Psoas muscle (tissue), 8 donors: ENCODE measurements around the gene SLC38A1. TPM values are rescaled to one million over a fixed set of nuclear protein-coding genes. Genes with fewer than 3 reads are reported as not detected.

Source experiments
- ATAC-seq, 4 donors: fragments of 200-7000 bp; cut with Tn5 transposase; one replicate each; pipeline ENCODE4 v1.9.1; 2020; ENCODE audit warnings: moderate library complexity in 3 of 4, mild to moderate bottlenecking in 2 of 4
- DNase-seq, 2 donors: peaks; one replicate each; pipeline ENCODE4 v3.0.0-alpha.2; 2020
- H3K27ac ChIP-seq: fragments of 200-600 bp; one replicate; pipeline ENCODE4 v1.8.0; 2022
- H3K27me3 ChIP-seq, 3 donors: fragments of 200-600 bp in 1 of 3; one replicate each; pipeline versions ENCODE4 v1.6.1 to v1.8.0; 2013 to 2022; ENCODE audit warnings: low read length in 2 of 3, mild to moderate bottlenecking in 2 of 3, moderate library complexity in 1 of 3; ENCODE audit not compliant: insufficient read depth in 3 of 3
- H3K36me3 ChIP-seq, 2 donors: fragments of 200-600 bp in 1 of 2; one replicate each; pipeline versions ENCODE4 v1.6.1 to v1.8.0; 2013 to 2022; ENCODE audit warnings: low read depth in 1 of 2, mild to moderate bottlenecking in 1 of 2, moderate library complexity in 1 of 2; ENCODE audit not compliant: insufficient read depth in 1 of 2
- H3K4me1 ChIP-seq: fragments of 200-600 bp; one replicate; pipeline ENCODE4 v1.8.0; 2022
- H3K4me3 ChIP-seq: fragments of 200-600 bp; one replicate; pipeline ENCODE4 v1.8.0; 2022; ENCODE audit warnings: mild to moderate bottlenecking
- H3K9me3 ChIP-seq: fragments of 200-600 bp; one replicate; pipeline ENCODE4 v1.8.0; 2022
- CTCF ChIP-seq: fragments of 200-600 bp; IDR thresholded peaks from one replicate; pipeline ENCODE4 v1.8.0; 2022; ENCODE audit warnings: antibody characterized with exemption
- WGBS, 3 donors: extraction: QIAGEN DNeasy Blood & Tissue Kit; methylation state at CpG; one replicate each; pipeline versions ENCODE4 v1.1.6 to v1.1.7; 2013; 5-methylcytosine and 5-hydroxymethylcytosine counted together
- intact Hi-C, 2 donors: fragments of 100-400 bp; cut with DNase I; formaldehyde crosslinking; loops; one replicate each; pipeline versions ENCODE4 v1.11.0 to v1.14.2; 2022
- polyA plus RNA-seq, 3 donors: library from polyadenylated mRNA; stranded (reverse); fragments of 200-250 nt; gene quantifications; one replicate each; pipeline ENCODE4 v1.2.3, GENCODE V29; 2013
- total RNA-seq, 4 donors: library from RNA; stranded (reverse); fragmentation: NEBNext Ultra II Directional in 2 of 4; extraction: Animal tissue kit (Norgen Biotek cat#: 25700) in 2 of 4; gene quantifications; one replicate each; pipeline versions ENCODE4 v1.2.1 to v1.2.4, GENCODE V29; 2021 to 2023
- donor health status: healthy with polysubstance abuse.
- donor health status: DM: no; HTN: no; CAD: no; lungs with moderate emphysema.
- donor health status: Bipolar disorder and iron deficiency.
- donor health status: healthy.
- donor health status: DM: yes; HTN: yes; CAD: no.
- donor health status: DM: no; HTN: no; CAD: no.
- donor health status: DM: no; HTN: no; CAD: no.
- donor health status: DM: yes; HTN: yes; CAD: no.

Gene SLC38A1
- total and polyA plus RNA-seq, 7 donors = 17.3 to 338 (median 50.6) TPM

GRCh38 chr12:46244273-46244915 lies 24.4 kb downstream of the SLC38A1 start:
- H3K4me1 ChIP-seq = no peaks in the 10 kb centered on the region
- no peak for DNase-seq
- no peak for ATAC-seq
- H3K27me3 ChIP-seq = no peaks in the 10 kb centered on the region
- no peak overlapping the region for H3K27ac ChIP-seq
- peaks cover 0 to 3% of the 10 kb centered on the region in 2 donors for H3K36me3 ChIP-seq
- no peak for TF ChIP-seq CTCF
- H3K9me3 ChIP-seq = no peaks in the 10 kb centered on the region
- 92 to 98% (median 94%) methylated on average over 1 of the region's 1 CpG for WGBS, 3 donors
- intact Hi-C loops = no loop called here
- no peak overlapping the region for H3K4me3 ChIP-seq

- no peak overlapping the region for H3K4me3 ChIP-seq
- no peak overlapping the region for H3K27ac ChIP-seq
- no peak for TF ChIP-seq CTCF
- H3K27me3 ChIP-seq = no peaks in the 10 kb centered on the region
- H3K9me3 ChIP-seq = no peaks in the 10 kb centered on the region
- WGBS, 3 donors = 87 to 98% (median 93%) methylated on average over 2 of the region's 2 CpGs
- DNase-seq (no peak), ATAC-seq (no peak)
- peaks cover 0 to 6% of the 10 kb centered on the region in 2 donors for H3K36me3 ChIP-seq
- no peaks in the 10 kb centered on the region for H3K4me1 ChIP-seq
- intact Hi-C loops = no loop called here
These were observed 26.3 kb downstream of the SLC38A1 start for GRCh38 chr12:46242569-46242968.

GRCh38 chr12:46240436-46240835 lies 28.4 kb downstream of the SLC38A1 start:
- DNase-seq (no peak), ATAC-seq (no peak)
- intact Hi-C loops = no loop called here
- 97 to 99% (median 97%) methylated on average over 7 of the region's 7 CpGs for WGBS, 3 donors
- Histone ChIP-seq H3K9me3 (no peaks in the 10 kb centered on the region), H3K27ac (no peak overlapping the region), H3K4me3 (no peak overlapping the region), H3K4me1 (no peaks in the 10 kb centered on the region), H3K27me3 (no peaks in the 10 kb centered on the region), H3K36me3 (peaks cover 0 to 8% of the 10 kb centered on the region in 2 donors)
- no peak for TF ChIP-seq CTCF

GRCh38 chr12:46238821-46239220 lies 30.0 kb downstream of the SLC38A1 start:
- DNase-seq (no peak), ATAC-seq (no peak)
- no peak overlapping the region for H3K4me3 ChIP-seq
- intact Hi-C loops = no loop called here
- WGBS, 3 donors = 94 to 95% (median 95%) methylated on average over 1 of the region's 1 CpG
- no peak for TF ChIP-seq CTCF
- H3K9me3 ChIP-seq = no peaks in the 10 kb centered on the region
- peaks cover 0 to 6% of the 10 kb centered on the region in 2 donors for H3K36me3 ChIP-seq
- no peaks in the 10 kb centered on the region for H3K4me1 ChIP-seq
- H3K27me3 ChIP-seq = no peaks in the 10 kb centered on the region
- H3K27ac ChIP-seq = no peak overlapping the region
